ENCODE data around the gene SLC36A1. TPM values are rescaled to one million over a fixed set of nuclear protein-coding genes. Genes with fewer than 3 reads are reported as not detected.
"Not testable (repeated sequence)": the region's sequence is repeated elsewhere in the genome, so short reads cannot be mapped to it uniquely, and the experiment has no call there.

Gene SLC36A1
- polyA plus RNA-seq, 1 donor = 26.4 TPM

- no peak for DNase-seq (ENCODE audit: low read depth)
Observed at GRCh38 chr5:151483647-151484046, 36.2 kb downstream of the SLC36A1 start.

GRCh38 chr5:151487544-151487943, 40.1 kb downstream of the SLC36A1 start:
- no peak for DNase-seq (ENCODE audit: low read depth)

- no peak for DNase-seq (ENCODE audit: low read depth)
Observed at GRCh38 chr5:151490627-151491026, 43.2 kb downstream of the SLC36A1 start.

GRCh38 chr5:151491062-151491461, 43.7 kb downstream of the SLC36A1 start:
- no peak for DNase-seq (ENCODE audit: low read depth)

- no peak for DNase-seq (ENCODE audit: low read depth)
Observed at GRCh38 chr5:151492729-151493128, 45.3 kb downstream of the SLC36A1 start.

- DNase-seq (ENCODE audit: low read depth) = no peak
Observed at GRCh38 chr5:151493665-151494064, 46.3 kb downstream of the SLC36A1 start.

GRCh38 chr5:151495320-151495719, 47.9 kb downstream of the SLC36A1 start:
- DNase-seq (ENCODE audit: low read depth) = no peak

- no peak for DNase-seq (ENCODE audit: low read depth)
Observed at GRCh38 chr5:151496041-151496484, 48.7 kb downstream of the SLC36A1 start.

GRCh38 chr5:151497391-151498002, 50.1 kb downstream of the SLC36A1 start:
- no peak for DNase-seq (ENCODE audit: low read depth)

GRCh38 chr5:151498395-151499155, 51.2 kb downstream of the SLC36A1 start:
- DNase-seq (ENCODE audit: low read depth) = no peak

GRCh38 chr5:151499501-151500035, 52.2 kb downstream of the SLC36A1 start:
- DNase-seq (ENCODE audit: low read depth) = no peak

- no peak for DNase-seq (ENCODE audit: low read depth)
Observed at GRCh38 chr5:151504006-151504405, 56.6 kb downstream of the SLC36A1 start.

GRCh38 chr5:151508308-151508707, 60.9 kb downstream of the SLC36A1 start:
- not testable (repeated sequence) for DNase-seq (ENCODE audit: low read depth)

GRCh38 chr5:151509231-151509630, 61.8 kb downstream of the SLC36A1 start:
- no peak for DNase-seq (ENCODE audit: low read depth)

- DNase-seq (ENCODE audit: low read depth) = no peak
Observed at GRCh38 chr5:151509836-151510235, 62.4 kb downstream of the SLC36A1 start.

- DNase-seq (ENCODE audit: low read depth) = no peak
Observed at GRCh38 chr5:151517122-151517920, 69.9 kb downstream of the SLC36A1 start.

- no peak for DNase-seq (ENCODE audit: low read depth)
Observed at GRCh38 chr5:151520294-151520693, 72.9 kb downstream of the SLC36A1 start.

GRCh38 chr5:151522226-151522625, 74.8 kb downstream of the SLC36A1 start:
- no peak for DNase-seq (ENCODE audit: low read depth)

- DNase-seq (ENCODE audit: low read depth) = no peak
Observed at GRCh38 chr5:151523335-151523734, 75.9 kb downstream of the SLC36A1 start.

GRCh38 chr5:151528153-151528552, 80.8 kb downstream of the SLC36A1 start:
- DNase-seq (ENCODE audit: low read depth) = no peak

GRCh38 chr5:151528996-151529395, 81.6 kb downstream of the SLC36A1 start:
- no peak for DNase-seq (ENCODE audit: low read depth)

- DNase-seq (ENCODE audit: low read depth) = no peak
Observed at GRCh38 chr5:151531581-151531980, 84.2 kb downstream of the SLC36A1 start.
